Mucosa of rectum (tissue), 2 donors: ENCODE results near the gene TPM4.
A peak's percentile ranks its signal among the peaks of the same experiment; 100 is the strongest.

ENCODE experiments used
- H3K27ac ChIP-seq, 2 donors: one replicate each; pipeline ENCODE4 v1.7.0; 2013; ENCODE audit warnings: inconsistent platforms in 2 of 2, low read depth in 2 of 2, low read length in 2 of 2
- H3K27me3 ChIP-seq, 2 donors: one replicate each; pipeline ENCODE4 v1.7.0; 2013; ENCODE audit warnings: low read length in 2 of 2; ENCODE audit not compliant: control insufficient read depth in 2 of 2, insufficient read depth in 2 of 2
- H3K36me3 ChIP-seq, 2 donors: one replicate each; pipeline ENCODE4 v1.7.0; 2013; ENCODE audit warnings: low read length in 2 of 2; ENCODE audit not compliant: control insufficient read depth in 2 of 2, insufficient read depth in 2 of 2
- H3K4me1 ChIP-seq, 2 donors: one replicate each; pipeline ENCODE4 v1.7.0; 2013; ENCODE audit warnings: low read length in 2 of 2, mild to moderate bottlenecking in 1 of 2; ENCODE audit not compliant: control insufficient read depth in 2 of 2, insufficient read depth in 2 of 2
- H3K4me3 ChIP-seq, 2 donors: one replicate each; pipeline ENCODE4 v1.7.0; 2013; ENCODE audit warnings: low read length in 2 of 2
- H3K9ac ChIP-seq, 2 donors: one replicate each; pipeline ENCODE4 v1.7.0; 2013; ENCODE audit warnings: low read length in 2 of 2, low read depth in 1 of 2, mild to moderate bottlenecking in 1 of 2
- H3K9me3 ChIP-seq, 2 donors: one replicate each; pipeline ENCODE4 v1.7.0; 2013; ENCODE audit warnings: low read length in 2 of 2; ENCODE audit not compliant: control insufficient read depth in 2 of 2
- donor health status: healthy.
- donor health status: Normal muscosa, but diverticular disease.

TPM4 gene

GRCh38 chr19:16041299-16041990 is 34.9 kb upstream of the TPM4 start:
- Histone ChIP-seq H3K9me3 (no peaks in the 10 kb centered on the region), H3K27ac (no peak overlapping the region), H3K36me3 (no peaks in the 10 kb centered on the region), H3K4me1 (peaks cover 4 to 6% of the 10 kb centered on the region in 2 donors), H3K9ac (peak overlapping the region in 1 of 2 donors; percentile 11), H3K27me3 (no peaks in the 10 kb centered on the region), H3K4me3 (peak overlapping the region in 1 of 2 donors; percentile 60)

- H3K4me3 ChIP-seq = no peak overlapping the region
- no peaks in the 10 kb centered on the region for H3K27me3 ChIP-seq
- H3K9me3 ChIP-seq = no peaks in the 10 kb centered on the region
- no peak overlapping the region for H3K9ac ChIP-seq
- peaks cover 4 to 6% of the 10 kb centered on the region in 2 donors for H3K4me1 ChIP-seq
- no peaks in the 10 kb centered on the region for H3K36me3 ChIP-seq
- H3K27ac ChIP-seq = no peak overlapping the region
Observed at GRCh38 chr19:16041991-16042386, 34.3 kb upstream of the TPM4 start.

- Histone ChIP-seq H3K36me3 (no peaks in the 10 kb centered on the region), H3K9ac (no peak overlapping the region), H3K4me3 (no peak overlapping the region), H3K27ac (no peak overlapping the region), H3K27me3 (no peaks in the 10 kb centered on the region), H3K4me1 (peaks cover 4 to 6% of the 10 kb centered on the region in 2 donors), H3K9me3 (no peaks in the 10 kb centered on the region)
Observed at GRCh38 chr19:16042533-16043085, 33.7 kb upstream of the TPM4 start.

- H3K4me1 ChIP-seq = peaks cover 4 to 6% of the 10 kb centered on the region in 2 donors
- H3K9ac ChIP-seq = no peak overlapping the region
- no peak overlapping the region for H3K4me3 ChIP-seq
- H3K9me3 ChIP-seq = no peaks in the 10 kb centered on the region
- no peaks in the 10 kb centered on the region for H3K27me3 ChIP-seq
- H3K36me3 ChIP-seq = no peaks in the 10 kb centered on the region
- H3K27ac ChIP-seq = no peak overlapping the region
Observed at GRCh38 chr19:16043156-16043757, 33.0 kb upstream of the TPM4 start.

- H3K4me1 ChIP-seq = peaks cover 4 to 6% of the 10 kb centered on the region in 2 donors
- H3K9me3 ChIP-seq = no peaks in the 10 kb centered on the region
Observed at GRCh38 chr19:16044746-16045145, 31.5 kb upstream of the TPM4 start.

GRCh38 chr19:16045171-16045570 is 31.1 kb upstream of the TPM4 start:
- H3K9me3 ChIP-seq = no peaks in the 10 kb centered on the region
- no peaks in the 10 kb centered on the region for H3K36me3 ChIP-seq
- H3K27ac ChIP-seq = no peak overlapping the region
- H3K4me1 ChIP-seq = peaks cover 4 to 6% of the 10 kb centered on the region in 2 donors
- H3K9ac ChIP-seq = no peak overlapping the region
- H3K27me3 ChIP-seq = no peaks in the 10 kb centered on the region
- no peak overlapping the region for H3K4me3 ChIP-seq

More at GRCh38 chr19:16044746-16045145, 31.5 kb upstream of the TPM4 start:
- H3K36me3 ChIP-seq = no peaks in the 10 kb centered on the region
- H3K27ac ChIP-seq = no peak overlapping the region
- H3K27me3 ChIP-seq = no peaks in the 10 kb centered on the region
- H3K9ac ChIP-seq = no peak overlapping the region
- H3K4me3 ChIP-seq = no peak overlapping the region

GRCh38 chr19:16045893-16046292 is 30.4 kb upstream of the TPM4 start:
- no peak overlapping the region for H3K9ac ChIP-seq
- H3K27me3 ChIP-seq = no peaks in the 10 kb centered on the region
- H3K4me3 ChIP-seq = no peak overlapping the region
- H3K9me3 ChIP-seq = no peaks in the 10 kb centered on the region
- H3K27ac ChIP-seq = no peak overlapping the region
- peaks cover 3 to 4% of the 10 kb centered on the region in 2 donors for H3K4me1 ChIP-seq
- no peaks in the 10 kb centered on the region for H3K36me3 ChIP-seq

GRCh38 chr19:16048583-16048982 is 27.7 kb upstream of the TPM4 start:
- Histone ChIP-seq H3K4me1 (no peaks in the 10 kb centered on the region), H3K27ac (no peak overlapping the region), H3K9me3 (no peaks in the 10 kb centered on the region), H3K27me3 (no peaks in the 10 kb centered on the region), H3K36me3 (no peaks in the 10 kb centered on the region), H3K9ac (no peak overlapping the region), H3K4me3 (no peak overlapping the region)

- Histone ChIP-seq H3K4me1 (no peaks in the 10 kb centered on the region), H3K9me3 (no peaks in the 10 kb centered on the region), H3K4me3 (no peak overlapping the region), H3K27me3 (no peaks in the 10 kb centered on the region), H3K27ac (no peak overlapping the region), H3K9ac (no peak overlapping the region), H3K36me3 (no peaks in the 10 kb centered on the region)
Observed at GRCh38 chr19:16051254-16052025, 24.9 kb upstream of the TPM4 start.

GRCh38 chr19:16052353-16052752 is 23.9 kb upstream of the TPM4 start:
- Histone ChIP-seq H3K4me3 (no peak overlapping the region), H3K9ac (no peak overlapping the region), H3K9me3 (no peaks in the 10 kb centered on the region), H3K4me1 (no peaks in the 10 kb centered on the region), H3K27ac (no peak overlapping the region), H3K36me3 (no peaks in the 10 kb centered on the region), H3K27me3 (no peaks in the 10 kb centered on the region)
